Stomach (tissue), 9 donors: Measurements from ENCODE around the gene TMEM240. TPM values are rescaled to one million over a fixed set of nuclear protein-coding genes. Genes with fewer than 3 reads are reported as not detected.
"Not testable (repeated sequence)": the region's sequence is repeated elsewhere in the genome, so short reads cannot be mapped to it uniquely, and the experiment has no call there.

Source experiments
- DNase-seq, 2 donors: peaks; one replicate each; pipeline versions ENCODE4 v3.0.0 to v3.0.0-alpha.2; 2013 to 2019
- H3K27ac ChIP-seq, 5 donors: fragments of 200-600 bp in 4 of 5; sonication (generic) in 4 of 5; one replicate each; pipeline ENCODE4 v1.5.1; 2013 to 2019; ENCODE audit warnings: mild to moderate bottlenecking in 1 of 5, moderate library complexity in 1 of 5
- H3K27me3 ChIP-seq, 3 donors: fragments of 200-600 bp; sonication (generic); one replicate each; pipeline ENCODE4 v1.5.1; 2017 to 2019; ENCODE audit warnings: mixed run types in 1 of 3
- H3K36me3 ChIP-seq, 4 donors: fragments of 200-600 bp; sonication (generic); 1 replicate in 3 of 4; 2 replicates in 1 of 4; pipeline ENCODE4 v1.5.1; 2016 to 2019
- H3K4me1 ChIP-seq, 4 donors: fragments of 200-600 bp; sonication (generic); one replicate each; pipeline ENCODE4 v1.5.1; 2016 to 2019
- H3K4me3 ChIP-seq, 4 donors: fragments of 200-600 bp; sonication (generic) in 3 of 4; one replicate each; pipeline ENCODE4 v1.5.1; 2016 to 2019; ENCODE audit warnings: mild to moderate bottlenecking in 1 of 4
- H3K9me3 ChIP-seq, 4 donors: fragments of 200-600 bp; sonication (generic); one replicate each; pipeline ENCODE4 v1.5.1; 2016 to 2019
- CTCF ChIP-seq, 7 experiments: fragments of 450-650 bp in 4 of 7; fragments of 200-600 bp in 3 of 7; sonication (generic) in 3 of 7; IDR thresholded peaks; one replicate each; pipeline ENCODE4 v1.5.1; 2016 to 2019; ENCODE audit warnings: antibody characterized with exemption in 7 of 7, control low read depth in 2 of 7, mild to moderate bottlenecking in 1 of 7
- EP300 ChIP-seq: sonication (generic); formaldehyde crosslinking; IDR thresholded peaks from one replicate; pipeline ENCODE4 v1.6.1; 2017; ENCODE audit warnings: antibody characterized with exemption
- POLR2A ChIP-seq, 4 donors: fragments of 450-650 bp; IDR thresholded peaks; one replicate each; pipeline ENCODE4 v1.6.1; 2016; ENCODE audit warnings: antibody characterized with exemption in 4 of 4, control low read depth in 2 of 4, mild to moderate bottlenecking in 1 of 4, moderate library complexity in 1 of 4
- POLR2AphosphoS5 ChIP-seq, 3 donors: sonication (generic); formaldehyde crosslinking; IDR thresholded peaks; one replicate each; pipeline ENCODE4 v1.6.1; 2016; ENCODE audit warnings: antibody characterized with exemption in 3 of 3
- WGBS, 5 donors: extraction: QIAGEN DNeasy Blood & Tissue Kit in 3 of 5; methylation state at CpG; one replicate each; pipeline versions ENCODE4 v1.1.5 to v1.1.7; 2013 to 2018; 5-methylcytosine and 5-hydroxymethylcytosine counted together
- intact Hi-C: fragments of 100-400 bp; cut with DNase I; formaldehyde crosslinking; loops from one replicate; pipeline ENCODE4 v1.15.1; 2023; ENCODE audit warnings: low total_unique reads
- polyA plus RNA-seq, 3 donors: library from polyadenylated mRNA; stranded (reverse); fragments of 200-250 nt; gene quantifications; one replicate each; pipeline ENCODE4 v1.2.3, GENCODE V29; 2013
- total RNA-seq, 5 donors: library from RNA; depleted of rRNA; stranded (reverse); fragments of >200 nt; gene quantifications; one replicate each; pipeline versions ENCODE4 v1.1.0 to v1.2.3, GENCODE V29; 2014 to 2016
- donor health status: healthy with polysubstance abuse.
- donor health status: Bipolar disorder and iron deficiency.
- donor health status: healthy.

TMEM240 gene
- total and polyA plus RNA-seq, 8 donors = 1.8 to 10.3 (median 3.5) TPM; not detected in 3

- H3K4me1 ChIP-seq, H3K9me3 ChIP-seq, H3K4me3 ChIP-seq, DNase-seq, H3K27me3 ChIP-seq, H3K27ac ChIP-seq, intact Hi-C loops: not testable (repeated sequence)
- WGBS, 5 donors = 91 to 95% (median 94%) methylated on average over 16 to 17 of the region's 17 CpGs; no CpG with 5 or more reads in 1 of the 5 donors
- peaks cover 14 to 83% (median 81%) of the 10 kb centered on the region in 4 donors for H3K36me3 ChIP-seq
Measured at GRCh38 chr1:1523651-1524050, 16.8 kb downstream of the TMEM240 start.

GRCh38 chr1:1523226-1523625 lies 17.2 kb downstream of the TMEM240 start:
- 88 to 98% (median 96%) methylated on average over 13 to 31 of the region's 31 CpGs for WGBS, 5 donors
- DNase-seq, H3K27ac ChIP-seq, H3K27me3 ChIP-seq, H3K4me1 ChIP-seq, H3K9me3 ChIP-seq, intact Hi-C loops, H3K4me3 ChIP-seq: not testable (repeated sequence)
- H3K36me3 ChIP-seq = peaks cover 15 to 83% (median 81%) of the 10 kb centered on the region in 4 donors

- H3K4me3 ChIP-seq, H3K4me1 ChIP-seq, H3K9me3 ChIP-seq, H3K27ac ChIP-seq, DNase-seq, H3K27me3 ChIP-seq, intact Hi-C loops: not testable (repeated sequence)
- H3K36me3 ChIP-seq = peaks cover 21 to 82% (median 81%) of the 10 kb centered on the region in 4 donors
- 90 to 97% (median 95%) methylated on average over 17 to 30 of the region's 30 CpGs for WGBS, 5 donors
Measured at GRCh38 chr1:1522536-1522935, 17.9 kb downstream of the TMEM240 start.

- TF ChIP-seq CTCF (IDR thresholded peaks at IDR 0.05) = no peak
- no peak for TF ChIP-seq EP300
- TF ChIP-seq POLR2A (IDR thresholded peaks at IDR 0.05) = no peak
- TF ChIP-seq POLR2AphosphoS5 (IDR thresholded peaks at IDR 0.05) = no peak
- Histone ChIP-seq H3K27me3 (no peaks in the 10 kb centered on the region), H3K4me1 (no peaks in the 10 kb centered on the region), H3K27ac (no peak overlapping the region), H3K36me3 (peaks cover 21 to 80% (median 78%) of the 10 kb centered on the region in 4 donors), H3K4me3 (no peak overlapping the region), H3K9me3 (no peaks in the 10 kb centered on the region)
- no peak for DNase-seq
- intact Hi-C loops = no loop called here
- 92 to 97% (median 96%) methylated on average over 18 to 19 of the region's 19 CpGs for WGBS, 5 donors
Measured at GRCh38 chr1:1521331-1521730, 19.1 kb downstream of the TMEM240 start.

- H3K4me1 ChIP-seq, DNase-seq, H3K27me3 ChIP-seq, H3K4me3 ChIP-seq, intact Hi-C loops, H3K9me3 ChIP-seq, H3K27ac ChIP-seq: not testable (repeated sequence)
- 96 to 98% (median 97%) methylated on average over 30 to 51 of the region's 51 CpGs for WGBS, 5 donors
- H3K36me3 ChIP-seq = peaks cover 17 to 77% (median 68%) of the 10 kb centered on the region in 4 donors
Measured at GRCh38 chr1:1519805-1520505, 20.5 kb downstream of the TMEM240 start.

GRCh38 chr1:1518621-1519007 lies 21.8 kb downstream of the TMEM240 start:
- DNase-seq, H3K4me3 ChIP-seq, H3K27ac ChIP-seq, intact Hi-C loops, H3K4me1 ChIP-seq, H3K27me3 ChIP-seq, H3K9me3 ChIP-seq: not testable (repeated sequence)
- H3K36me3 ChIP-seq = peaks cover 17 to 73% (median 63%) of the 10 kb centered on the region in 4 donors
- 92 to 96% (median 95%) methylated on average over 15 to 19 of the region's 19 CpGs for WGBS, 5 donors

- H3K4me3 ChIP-seq = no peak overlapping the region
- DNase-seq = no peak
Measured at GRCh38 chr1:1517973-1518620, 22.3 kb downstream of the TMEM240 start.

GRCh38 chr1:1516923-1517322 lies 23.5 kb downstream of the TMEM240 start:
- H3K4me3 ChIP-seq, intact Hi-C loops, H3K27me3 ChIP-seq, DNase-seq, H3K9me3 ChIP-seq, H3K27ac ChIP-seq: not testable (repeated sequence)
- Histone ChIP-seq H3K4me1 (peaks cover 0 to 15% (median 7%) of the 10 kb centered on the region in 4 donors), H3K36me3 (peaks cover 13 to 56% (median 47%) of the 10 kb centered on the region in 4 donors)
- WGBS, 5 donors = 94 to 97% (median 96%) methylated on average over 6 to 14 of the region's 14 CpGs

More at GRCh38 chr1:1517973-1518620, 22.3 kb downstream of the TMEM240 start:
- H3K27ac ChIP-seq = no peak overlapping the region
- WGBS, 5 donors = 94 to 97% (median 96%) methylated on average over 24 to 28 of the region's 28 CpGs
- H3K36me3 ChIP-seq = peaks cover 17 to 68% (median 58%) of the 10 kb centered on the region in 4 donors
- H3K9me3 ChIP-seq = no peaks in the 10 kb centered on the region
- H3K27me3 ChIP-seq = no peaks in the 10 kb centered on the region
- intact Hi-C loops = no loop called here
- H3K4me1 ChIP-seq = peaks cover 0 to 12% (median 5%) of the 10 kb centered on the region in 4 donors
- TF ChIP-seq EP300 (no peak), CTCF (IDR thresholded peaks at IDR 0.05) (no peak), POLR2A (IDR thresholded peaks at IDR 0.05) (no peak)

GRCh38 chr1:1514376-1514775 lies 26.0 kb downstream of the TMEM240 start:
- Histone ChIP-seq H3K36me3 (peaks cover 7 to 33% (median 25%) of the 10 kb centered on the region in 4 donors), H3K4me1 (peaks cover 0 to 23% (median 17%) of the 10 kb centered on the region in 4 donors)
- H3K9me3 ChIP-seq, H3K27ac ChIP-seq, H3K27me3 ChIP-seq, DNase-seq, intact Hi-C loops, H3K4me3 ChIP-seq: not testable (repeated sequence)
- WGBS, 5 donors = 74 to 83% (median 79%) methylated on average over 11 to 14 of the region's 16 CpGs
